ENCODE results near the gene ZNF438. TPM values are rescaled to one million over a fixed set of nuclear protein-coding genes. Genes with fewer than 3 reads are reported as not detected.

Gene ZNF438
- total and polyA plus RNA-seq, 2 donors (not counting 1 experiment from before 2014, with no cell fraction given) = 4.7 to 6.6 TPM

DNA sequence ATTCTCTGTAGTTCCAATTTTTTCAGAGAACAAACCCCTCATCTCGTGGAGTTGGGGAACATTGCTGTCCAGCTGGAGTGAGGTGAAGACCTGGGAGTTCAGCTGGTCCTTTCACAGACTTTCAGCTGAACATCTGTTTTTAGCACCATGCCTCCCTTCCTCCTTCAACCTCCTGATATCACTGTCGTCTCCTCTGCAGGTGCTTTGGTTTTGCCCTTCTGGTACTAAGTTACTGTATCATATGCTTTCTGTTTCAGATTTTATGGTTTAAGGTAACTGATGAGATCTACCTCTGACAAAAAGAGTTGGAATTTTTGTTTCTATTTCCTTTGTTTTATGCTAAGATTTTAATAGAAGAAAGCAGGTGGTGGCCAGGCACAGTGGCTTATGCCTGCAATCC, 102.9 kb downstream of the ZNF438 start:
- no peak for DNase-seq (ENCODE audit: low read depth in 2 of 2)
- no peak overlapping the region for H3K9ac ChIP-seq (ENCODE audit: insufficient read depth, low read length)

DNA sequence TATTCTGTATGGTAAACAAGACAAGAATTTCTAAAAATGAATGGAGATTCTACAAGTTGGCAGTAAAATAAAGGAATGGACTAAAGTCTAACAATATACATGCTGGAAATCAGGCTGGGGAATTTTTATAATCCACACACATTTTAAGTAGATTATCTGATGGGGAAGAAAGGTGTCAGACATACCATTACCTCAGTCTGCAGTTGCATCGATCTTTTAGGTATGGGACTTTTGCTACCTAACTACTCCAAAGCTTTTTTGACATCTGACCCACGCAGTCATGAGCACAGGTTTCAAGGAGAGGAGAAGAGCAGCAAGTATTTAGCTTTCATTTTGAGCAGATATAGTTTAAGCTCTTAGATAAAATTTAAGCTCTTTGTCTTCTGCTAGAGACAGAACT, 113.0 kb downstream of the ZNF438 start:
- TF ChIP-seq, protein P1, sequence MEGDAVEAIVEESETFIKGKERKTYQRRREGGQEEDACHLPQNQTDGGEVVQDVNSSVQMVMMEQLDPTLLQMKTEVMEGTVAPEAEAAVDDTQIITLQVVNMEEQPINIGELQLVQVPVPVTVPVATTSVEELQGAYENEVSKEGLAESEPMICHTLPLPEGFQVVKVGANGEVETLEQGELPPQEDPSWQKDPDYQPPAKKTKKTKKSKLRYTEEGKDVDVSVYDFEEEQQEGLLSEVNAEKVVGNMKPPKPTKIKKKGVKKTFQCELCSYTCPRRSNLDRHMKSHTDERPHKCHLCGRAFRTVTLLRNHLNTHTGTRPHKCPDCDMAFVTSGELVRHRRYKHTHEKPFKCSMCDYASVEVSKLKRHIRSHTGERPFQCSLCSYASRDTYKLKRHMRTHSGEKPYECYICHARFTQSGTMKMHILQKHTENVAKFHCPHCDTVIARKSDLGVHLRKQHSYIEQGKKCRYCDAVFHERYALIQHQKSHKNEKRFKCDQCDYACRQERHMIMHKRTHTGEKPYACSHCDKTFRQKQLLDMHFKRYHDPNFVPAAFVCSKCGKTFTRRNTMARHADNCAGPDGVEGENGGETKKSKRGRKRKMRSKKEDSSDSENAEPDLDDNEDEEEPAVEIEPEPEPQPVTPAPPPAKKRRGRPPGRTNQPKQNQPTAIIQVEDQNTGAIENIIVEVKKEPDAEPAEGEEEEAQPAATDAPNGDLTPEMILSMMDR (conservative IDR thresholded peaks at IDR 0.05 in 1 of 2, IDR thresholded peaks at IDR 0.05 in 1 of 2; ENCODE audit: low read depth in 1 of 2, low read length in 2 of 2) = no peak
- no peak for TF ChIP-seq EZH2 (IDR thresholded peaks at IDR 0.05; ENCODE audit: low read length, missing control alignments)

More for the DNA sequence above, 102.9 kb downstream of the ZNF438 start:
- no peaks in the 10 kb centered on the region for H4K20me1 ChIP-seq (ENCODE audit: control insufficient read depth, extremely low read depth, insufficient read depth, low read length)
- TF ChIP-seq EZH2 (IDR thresholded peaks at IDR 0.05; ENCODE audit: low read length, missing control alignments) = no peak
- TF ChIP-seq, protein P1 (conservative IDR thresholded peaks at IDR 0.05 in 1 of 2, IDR thresholded peaks at IDR 0.05 in 1 of 2; ENCODE audit: low read depth in 1 of 2, low read length in 2 of 2) = no peak
- no peak overlapping the region for H2AFZ ChIP-seq (ENCODE audit: low read length)
- H3K27me3 ChIP-seq (ENCODE audit: control insufficient read depth, insufficient read depth, low read length) = no peaks in the 10 kb centered on the region
- H3K79me2 ChIP-seq (ENCODE audit: control insufficient read depth, insufficient read depth, low read length) = no peaks in the 10 kb centered on the region
- no peaks in the 10 kb centered on the region for H3K9me3 ChIP-seq (ENCODE audit: control insufficient read depth, insufficient read depth, low read depth, low read length)
- peaks cover 2% of the 10 kb centered on the region for H3K36me3 ChIP-seq (ENCODE audit: control insufficient read depth, insufficient read depth, low read length)
- no peaks in the 10 kb centered on the region for H3K4me1 ChIP-seq (ENCODE audit: control insufficient read depth, extremely low read depth, insufficient read depth, low read length)
- no peak overlapping the region for H3K27ac ChIP-seq (ENCODE audit: insufficient read depth, low read length)
- no peak overlapping the region for H3K4me3 ChIP-seq (replicated peaks in 1 of 4; ENCODE audit: control extremely low read depth in 1 of 4, insufficient read depth in 1 of 4, low read depth in 3 of 4, low read length in 4 of 4)
- H3K4me2 ChIP-seq (ENCODE audit: extremely low read depth, insufficient read depth, low read length) = no peak overlapping the region

DNA sequence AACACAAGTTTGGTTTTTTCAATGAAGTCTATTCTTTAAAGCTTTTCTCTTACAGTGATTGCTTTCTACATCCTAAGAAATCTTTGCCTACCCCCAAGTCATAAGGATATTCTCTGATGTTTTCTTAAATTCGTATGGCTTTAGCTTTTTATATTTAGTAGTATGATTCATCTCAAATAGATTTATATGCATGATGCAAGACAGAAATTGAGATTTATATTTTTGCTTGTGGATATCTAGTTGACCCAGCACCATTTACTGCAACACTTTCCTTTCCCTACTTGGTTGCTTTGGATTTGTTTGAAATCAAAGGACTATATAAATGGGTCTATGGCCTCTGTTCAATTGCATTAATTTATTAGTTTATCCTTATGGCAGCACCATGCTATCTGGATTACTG, 113.9 kb downstream of the ZNF438 start:
- H3K36me3 ChIP-seq (ENCODE audit: control insufficient read depth, insufficient read depth, low read length) = no peaks in the 10 kb centered on the region
- no peak overlapping the region for H3K9ac ChIP-seq (ENCODE audit: insufficient read depth, low read length)
- no peaks in the 10 kb centered on the region for H4K20me1 ChIP-seq (ENCODE audit: control insufficient read depth, extremely low read depth, insufficient read depth, low read length)
- no peak overlapping the region for H2AFZ ChIP-seq (ENCODE audit: low read length)
- H3K4me3 ChIP-seq (replicated peaks in 1 of 4; ENCODE audit: control extremely low read depth in 1 of 4, insufficient read depth in 1 of 4, low read depth in 3 of 4, low read length in 4 of 4) = no peak overlapping the region
- TF ChIP-seq, protein P1 (conservative IDR thresholded peaks at IDR 0.05 in 1 of 2, IDR thresholded peaks at IDR 0.05 in 1 of 2; ENCODE audit: low read depth in 1 of 2, low read length in 2 of 2) = no peak
- TF ChIP-seq EZH2 (IDR thresholded peaks at IDR 0.05; ENCODE audit: low read length, missing control alignments) = no peak
- no peaks in the 10 kb centered on the region for H3K79me2 ChIP-seq (ENCODE audit: control insufficient read depth, insufficient read depth, low read length)
- H3K27ac ChIP-seq (ENCODE audit: insufficient read depth, low read length) = no peak overlapping the region
- no peaks in the 10 kb centered on the region for H3K4me1 ChIP-seq (ENCODE audit: control insufficient read depth, extremely low read depth, insufficient read depth, low read length)
- H3K27me3 ChIP-seq (ENCODE audit: control insufficient read depth, insufficient read depth, low read length) = no peaks in the 10 kb centered on the region
- H3K9me3 ChIP-seq (ENCODE audit: control insufficient read depth, insufficient read depth, low read depth, low read length) = no peaks in the 10 kb centered on the region
- DNase-seq (ENCODE audit: low read depth in 2 of 2) = peak in 1 of 2 donors; percentile 57
- no peak overlapping the region for H3K4me2 ChIP-seq (ENCODE audit: extremely low read depth, insufficient read depth, low read length)

More for the DNA sequence above, 113.0 kb downstream of the ZNF438 start:
- Histone ChIP-seq H3K9ac (ENCODE audit: insufficient read depth, low read length) (no peak overlapping the region), H3K4me1 (ENCODE audit: control insufficient read depth, extremely low read depth, insufficient read depth, low read length) (no peaks in the 10 kb centered on the region), H3K27me3 (ENCODE audit: control insufficient read depth, insufficient read depth, low read length) (no peaks in the 10 kb centered on the region), H3K9me3 (ENCODE audit: control insufficient read depth, insufficient read depth, low read depth, low read length) (no peaks in the 10 kb centered on the region), H2AFZ (ENCODE audit: low read length) (no peak overlapping the region), H3K27ac (ENCODE audit: insufficient read depth, low read length) (no peak overlapping the region), H3K4me3 (replicated peaks in 1 of 4; ENCODE audit: control extremely low read depth in 1 of 4, insufficient read depth in 1 of 4, low read depth in 3 of 4, low read length in 4 of 4) (no peak overlapping the region), H4K20me1 (ENCODE audit: control insufficient read depth, extremely low read depth, insufficient read depth, low read length) (no peaks in the 10 kb centered on the region), H3K36me3 (ENCODE audit: control insufficient read depth, insufficient read depth, low read length) (no peaks in the 10 kb centered on the region), H3K79me2 (ENCODE audit: control insufficient read depth, insufficient read depth, low read length) (no peaks in the 10 kb centered on the region), H3K4me2 (ENCODE audit: extremely low read depth, insufficient read depth, low read length) (no peak overlapping the region)
- no peak for DNase-seq (ENCODE audit: low read depth in 2 of 2)
